ENCODE results near the gene APEX2.
"Not testable (repeated sequence)": the region's sequence is repeated elsewhere in the genome, so short reads cannot be mapped to it uniquely, and the experiment has no call there.

APEX2 gene

GRCh38 chrX:55014897-55015299 is 14.7 kb downstream of the APEX2 start:
- no peak for DNase-seq (ENCODE audit: low spot score)

- no peak for DNase-seq (ENCODE audit: low spot score)
Measured at GRCh38 chrX:55026143-55026542, 26.0 kb downstream of the APEX2 start.

GRCh38 chrX:55026840-55027239 is 26.7 kb downstream of the APEX2 start:
- DNase-seq (ENCODE audit: low spot score) = no peak

GRCh38 chrX:55028040-55028439 is 27.9 kb downstream of the APEX2 start:
- no peak for DNase-seq (ENCODE audit: low spot score)

- DNase-seq (ENCODE audit: low spot score) = no peak
Measured at GRCh38 chrX:55028611-55029010, 28.4 kb downstream of the APEX2 start.

- DNase-seq (ENCODE audit: low spot score) = no peak
Measured at GRCh38 chrX:55029291-55029690, 29.1 kb downstream of the APEX2 start.

GRCh38 chrX:55030271-55031205 is 30.4 kb downstream of the APEX2 start, which contains the start of gene ALAS2:
Gene ALAS2, minus strand, starts transcription at chrX:55030977. Its CDS starts 4,977 bp downstream, at chrX:55026000.
- DNase-seq (ENCODE audit: low spot score) = no peak

- no peak for DNase-seq (ENCODE audit: low spot score)
Measured at GRCh38 chrX:55033429-55033828, 33.3 kb downstream of the APEX2 start.

GRCh38 chrX:55039471-55039870 is 39.3 kb downstream of the APEX2 start:
- no peak for DNase-seq (ENCODE audit: low spot score)

GRCh38 chrX:55041514-55041913 is 41.4 kb downstream of the APEX2 start:
- DNase-seq (ENCODE audit: low spot score) = no peak

- not testable (repeated sequence) for DNase-seq (ENCODE audit: low spot score)
Measured at GRCh38 chrX:55050599-55050998, 50.4 kb downstream of the APEX2 start.

GRCh38 chrX:55056820-55057674 is 56.9 kb downstream of the APEX2 start:
- peak; percentile 21 for DNase-seq (ENCODE audit: low spot score)

- peak; percentile 64 for DNase-seq (ENCODE audit: low spot score)
Measured at GRCh38 chrX:55057675-55058249, 57.6 kb downstream of the APEX2 start.

Data from cerebellar cortex (tissue), 1 donor.